Osteocyte (in vitro differentiated cells): ENCODE measurements around the gene ZBTB12. TPM values are rescaled to one million over a fixed set of nuclear protein-coding genes. Genes with fewer than 3 reads are reported as not detected.
A peak's percentile ranks its signal among the peaks of the same experiment; 100 is the strongest.
"Not testable (repeated sequence)": the region's sequence is repeated elsewhere in the genome, so short reads cannot be mapped to it uniquely, and the experiment has no call there.

Source experiments
- DNase-seq: peaks from one replicate; pipeline ENCODE4 v3.0.0; 2021; ENCODE audit warnings: mixed read lengths; ENCODE audit not compliant: unreplicated experiment; ENCODE audit errors: extremely low spot score
- H3K27ac Mint-ChIP-seq: one replicate; pipeline ENCODE4 v1.8.0; 2021; ENCODE audit warnings: mild to moderate bottlenecking, mixed read lengths; ENCODE audit not compliant: unreplicated experiment
- H3K27me3 Mint-ChIP-seq: one replicate; pipeline ENCODE4 v1.8.0; 2021; ENCODE audit warnings: mixed read lengths; ENCODE audit not compliant: unreplicated experiment
- H3K36me3 Mint-ChIP-seq: one replicate; pipeline ENCODE4 v1.8.0; 2021; ENCODE audit warnings: mixed read lengths; ENCODE audit not compliant: unreplicated experiment
- H3K4me1 Mint-ChIP-seq: one replicate; pipeline ENCODE4 v1.8.0; 2021; ENCODE audit warnings: mixed read lengths; ENCODE audit not compliant: unreplicated experiment
- H3K4me3 Mint-ChIP-seq: one replicate; pipeline ENCODE4 v1.8.0; 2021; ENCODE audit warnings: mild to moderate bottlenecking, moderate library complexity, mixed read lengths; ENCODE audit not compliant: unreplicated experiment
- H3K9me3 Mint-ChIP-seq: one replicate; pipeline ENCODE4 v1.8.0; 2021; ENCODE audit warnings: mixed read lengths; ENCODE audit not compliant: unreplicated experiment
- CTCF ChIP-seq: fragments of 200-600 bp; sonication (generic); IDR thresholded peaks from 2 replicates; pipeline ENCODE4 v1.5.0; 2021; ENCODE audit warnings: antibody characterized with exemption, mild to moderate bottlenecking, moderate library complexity
- total RNA-seq: library from RNA; stranded (reverse); gene quantifications from 2 replicates; pipeline ENCODE4 v1.2.1, GENCODE V29; 2021

Gene ZBTB12
- total RNA-seq, 1 donor from 2014 or later = 8.8 TPM

GRCh38 chr6:31915351-31915750, 13.5 kb upstream of the ZBTB12 start:
- TF ChIP-seq CTCF = no peak
- no peaks in the 10 kb centered on the region for H3K36me3 Mint-ChIP-seq
- H3K4me1 Mint-ChIP-seq = peaks cover 7% of the 10 kb centered on the region
- no peak overlapping the region for H3K4me3 Mint-ChIP-seq
- DNase-seq = no peak
- no peaks in the 10 kb centered on the region for H3K27me3 Mint-ChIP-seq
- no peak overlapping the region for H3K27ac Mint-ChIP-seq
- H3K9me3 Mint-ChIP-seq = no peaks in the 10 kb centered on the region

GRCh38 chr6:31911826-31912585, 10.1 kb upstream of the ZBTB12 start:
- no peak for DNase-seq
- Mint-ChIP-seq H3K27me3 (no peaks in the 10 kb centered on the region), H3K36me3 (no peaks in the 10 kb centered on the region), H3K4me3 (no peak overlapping the region), H3K4me1 (peaks cover 19% of the 10 kb centered on the region), H3K27ac (peak overlapping the region; percentile 32), H3K9me3 (no peaks in the 10 kb centered on the region)
- TF ChIP-seq CTCF = no peak

GRCh38 chr6:31909298-31909697, 7.4 kb upstream of the ZBTB12 start:
- H3K36me3 Mint-ChIP-seq, H3K4me3 Mint-ChIP-seq, H3K27me3 Mint-ChIP-seq, H3K27ac Mint-ChIP-seq, H3K9me3 Mint-ChIP-seq, DNase-seq: not testable (repeated sequence)
- H3K4me1 Mint-ChIP-seq = peaks cover 19% of the 10 kb centered on the region

- H3K4me3 Mint-ChIP-seq = no peak overlapping the region
- H3K27ac Mint-ChIP-seq = no peak overlapping the region
These were observed 6.9 kb upstream of the ZBTB12 start for GRCh38 chr6:31908791-31909190.

GRCh38 chr6:31908255-31908654, 6.4 kb upstream of the ZBTB12 start:
- H3K9me3 Mint-ChIP-seq, DNase-seq, H3K27ac Mint-ChIP-seq, H3K27me3 Mint-ChIP-seq, H3K4me3 Mint-ChIP-seq, H3K36me3 Mint-ChIP-seq: not testable (repeated sequence)
- peaks cover 19% of the 10 kb centered on the region for H3K4me1 Mint-ChIP-seq

More at GRCh38 chr6:31908791-31909190, 6.9 kb upstream of the ZBTB12 start:
- Mint-ChIP-seq H3K27me3 (peaks cover 4% of the 10 kb centered on the region), H3K4me1 (peaks cover 19% of the 10 kb centered on the region), H3K36me3 (peaks cover 1% of the 10 kb centered on the region), H3K9me3 (no peaks in the 10 kb centered on the region)
- no peak for TF ChIP-seq CTCF
- DNase-seq = no peak

GRCh38 chr6:31907158-31907813, 5.4 kb upstream of the ZBTB12 start:
- no peak for TF ChIP-seq CTCF
- Mint-ChIP-seq H3K4me3 (no peak overlapping the region), H3K9me3 (no peaks in the 10 kb centered on the region), H3K27me3 (peaks cover 4% of the 10 kb centered on the region), H3K4me1 (peaks cover 26% of the 10 kb centered on the region), H3K27ac (no peak overlapping the region), H3K36me3 (peaks cover 1% of the 10 kb centered on the region)
- DNase-seq = no peak

GRCh38 chr6:31906727-31907126, 4.8 kb upstream of the ZBTB12 start:
- not testable (repeated sequence) for H3K36me3 Mint-ChIP-seq, H3K27ac Mint-ChIP-seq, DNase-seq, H3K27me3 Mint-ChIP-seq, H3K9me3 Mint-ChIP-seq, H3K4me3 Mint-ChIP-seq
- H3K4me1 Mint-ChIP-seq = peaks cover 25% of the 10 kb centered on the region
